ENCODE data around the gene ADM.

GRCh38 chr11:10288881-10289764 lies 15.8 kb upstream of the ADM start:
- no peak for TF ChIP-seq EZH2 (IDR thresholded peaks at IDR 0.05; ENCODE audit: borderline replicate concordance, low read length)
- TF ChIP-seq CTCF (conservative IDR thresholded peaks at IDR 0.05 in 1 of 2, IDR thresholded peaks at IDR 0.05 in 1 of 2; ENCODE audit: extremely low read depth in 1 of 2, insufficient read depth in 1 of 2, low read depth in 1 of 2, low read length in 2 of 2) = no peak
